ENCODE results near the gene CLIC3. TPM values are rescaled to one million over a fixed set of nuclear protein-coding genes. Genes with fewer than 3 reads are reported as not detected.

Gene CLIC3
- total and polyA plus RNA-seq, 4 donors: 0.35 to 6.4 (median 2.0) TPM

- Histone ChIP-seq H3K27me3 (ENCODE audit: control insufficient read depth, insufficient read depth, low read length) (no peaks in the 10 kb centered on the region), H3K36me3 (ENCODE audit: control insufficient read depth, insufficient read depth, low read length) (peaks cover 98% of the 10 kb centered on the region), H3K27ac (ENCODE audit: low read depth, low read length) (no peak overlapping the region), H3K4me1 (ENCODE audit: control insufficient read depth, insufficient read depth, low read length) (peaks cover 5% of the 10 kb centered on the region), H3K4me3 (ENCODE audit: low read depth, low read length) (no peak overlapping the region), H3K9me3 (ENCODE audit: control insufficient read depth, insufficient read depth, low read length) (no peaks in the 10 kb centered on the region)
- no peak for DNase-seq (ENCODE audit: low read depth in 4 of 6, low spot score in 6 of 6)
- WGBS (ENCODE audit: insufficient coverage): 96% methylated on average over 36 of the region's 45 CpGs
Measured at GRCh38 chr9:137017791-137018497, 21.6 kb upstream of the CLIC3 start.

GRCh38 chr9:137017071-137017470 lies 20.7 kb upstream of the CLIC3 start:
- WGBS (ENCODE audit: insufficient coverage): 98% methylated on average over 28 of the region's 28 CpGs

GRCh38 chr9:137016436-137016835 lies 20.1 kb upstream of the CLIC3 start:
- 94% methylated on average over 14 of the region's 16 CpGs for WGBS (ENCODE audit: insufficient coverage)
- H3K4me1 ChIP-seq (ENCODE audit: control insufficient read depth, insufficient read depth, low read length): no peaks in the 10 kb centered on the region
- peaks cover 98% of the 10 kb centered on the region for H3K36me3 ChIP-seq (ENCODE audit: control insufficient read depth, insufficient read depth, low read length)
- H3K4me3 ChIP-seq (ENCODE audit: low read depth, low read length): no peak overlapping the region
- H3K27me3 ChIP-seq (ENCODE audit: control insufficient read depth, insufficient read depth, low read length): no peaks in the 10 kb centered on the region
- DNase-seq (ENCODE audit: low read depth in 4 of 6, low spot score in 6 of 6): no peak
- no peaks in the 10 kb centered on the region for H3K9me3 ChIP-seq (ENCODE audit: control insufficient read depth, insufficient read depth, low read length)
- H3K27ac ChIP-seq (ENCODE audit: low read depth, low read length): no peak overlapping the region

More at GRCh38 chr9:137017071-137017470, 20.7 kb upstream of the CLIC3 start:
- Histone ChIP-seq H3K4me3 (ENCODE audit: low read depth, low read length) (no peak overlapping the region), H3K27me3 (ENCODE audit: control insufficient read depth, insufficient read depth, low read length) (no peaks in the 10 kb centered on the region), H3K4me1 (ENCODE audit: control insufficient read depth, insufficient read depth, low read length) (no peaks in the 10 kb centered on the region), H3K9me3 (ENCODE audit: control insufficient read depth, insufficient read depth, low read length) (no peaks in the 10 kb centered on the region), H3K36me3 (ENCODE audit: control insufficient read depth, insufficient read depth, low read length) (peaks cover 98% of the 10 kb centered on the region), H3K27ac (ENCODE audit: low read depth, low read length) (no peak overlapping the region)
- no peak for DNase-seq (ENCODE audit: low read depth in 4 of 6, low spot score in 6 of 6)

GRCh38 chr9:137015976-137016375 lies 19.6 kb upstream of the CLIC3 start:
- H3K9me3 ChIP-seq (ENCODE audit: control insufficient read depth, insufficient read depth, low read length): no peaks in the 10 kb centered on the region
- no peak overlapping the region for H3K4me3 ChIP-seq (ENCODE audit: low read depth, low read length)
- no peaks in the 10 kb centered on the region for H3K4me1 ChIP-seq (ENCODE audit: control insufficient read depth, insufficient read depth, low read length)
- WGBS (ENCODE audit: insufficient coverage): 96% methylated on average over 20 of the region's 21 CpGs
- peaks cover 98% of the 10 kb centered on the region for H3K36me3 ChIP-seq (ENCODE audit: control insufficient read depth, insufficient read depth, low read length)
- no peak for DNase-seq (ENCODE audit: low read depth in 4 of 6, low spot score in 6 of 6)
- no peak overlapping the region for H3K27ac ChIP-seq (ENCODE audit: low read depth, low read length)
- no peaks in the 10 kb centered on the region for H3K27me3 ChIP-seq (ENCODE audit: control insufficient read depth, insufficient read depth, low read length)

GRCh38 chr9:137015540-137015930 lies 19.2 kb upstream of the CLIC3 start:
- no peaks in the 10 kb centered on the region for H3K4me1 ChIP-seq (ENCODE audit: control insufficient read depth, insufficient read depth, low read length)
- H3K4me3 ChIP-seq (ENCODE audit: low read depth, low read length): no peak overlapping the region
- H3K27ac ChIP-seq (ENCODE audit: low read depth, low read length): no peak overlapping the region
- 96% methylated on average over 24 of the region's 25 CpGs for WGBS (ENCODE audit: insufficient coverage)
- no peaks in the 10 kb centered on the region for H3K27me3 ChIP-seq (ENCODE audit: control insufficient read depth, insufficient read depth, low read length)
- no peak for DNase-seq (ENCODE audit: low read depth in 4 of 6, low spot score in 6 of 6)
- peaks cover 98% of the 10 kb centered on the region for H3K36me3 ChIP-seq (ENCODE audit: control insufficient read depth, insufficient read depth, low read length)
- no peaks in the 10 kb centered on the region for H3K9me3 ChIP-seq (ENCODE audit: control insufficient read depth, insufficient read depth, low read length)

- 97% methylated on average over 35 of the region's 36 CpGs for WGBS (ENCODE audit: insufficient coverage)
- DNase-seq (ENCODE audit: low read depth in 4 of 6, low spot score in 6 of 6): no peak
- Histone ChIP-seq H3K36me3 (ENCODE audit: control insufficient read depth, insufficient read depth, low read length) (peaks cover 98% of the 10 kb centered on the region), H3K4me3 (ENCODE audit: low read depth, low read length) (no peak overlapping the region), H3K9me3 (ENCODE audit: control insufficient read depth, insufficient read depth, low read length) (no peaks in the 10 kb centered on the region), H3K27ac (ENCODE audit: low read depth, low read length) (no peak overlapping the region), H3K4me1 (ENCODE audit: control insufficient read depth, insufficient read depth, low read length) (no peaks in the 10 kb centered on the region), H3K27me3 (ENCODE audit: control insufficient read depth, insufficient read depth, low read length) (no peaks in the 10 kb centered on the region)
Measured at GRCh38 chr9:137014776-137015539, 18.6 kb upstream of the CLIC3 start.

- H3K27ac ChIP-seq (ENCODE audit: low read depth, low read length): no peak overlapping the region
- no peaks in the 10 kb centered on the region for H3K27me3 ChIP-seq (ENCODE audit: control insufficient read depth, insufficient read depth, low read length)
- no peaks in the 10 kb centered on the region for H3K4me1 ChIP-seq (ENCODE audit: control insufficient read depth, insufficient read depth, low read length)
- no peak overlapping the region for H3K4me3 ChIP-seq (ENCODE audit: low read depth, low read length)
- no peaks in the 10 kb centered on the region for H3K9me3 ChIP-seq (ENCODE audit: control insufficient read depth, insufficient read depth, low read length)
- DNase-seq (ENCODE audit: low read depth in 4 of 6, low spot score in 6 of 6): no peak
- peaks cover 98% of the 10 kb centered on the region for H3K36me3 ChIP-seq (ENCODE audit: control insufficient read depth, insufficient read depth, low read length)
- WGBS (ENCODE audit: insufficient coverage): 91% methylated on average over 23 of the region's 23 CpGs
Measured at GRCh38 chr9:137014166-137014565, 17.8 kb upstream of the CLIC3 start.

- 94% methylated on average over 19 of the region's 20 CpGs for WGBS (ENCODE audit: insufficient coverage)
- Histone ChIP-seq H3K36me3 (ENCODE audit: control insufficient read depth, insufficient read depth, low read length) (peaks cover 96% of the 10 kb centered on the region), H3K27ac (ENCODE audit: low read depth, low read length) (no peak overlapping the region), H3K27me3 (ENCODE audit: control insufficient read depth, insufficient read depth, low read length) (no peaks in the 10 kb centered on the region), H3K9me3 (ENCODE audit: control insufficient read depth, insufficient read depth, low read length) (no peaks in the 10 kb centered on the region), H3K4me3 (ENCODE audit: low read depth, low read length) (no peak overlapping the region), H3K4me1 (ENCODE audit: control insufficient read depth, insufficient read depth, low read length) (no peaks in the 10 kb centered on the region)
- DNase-seq (ENCODE audit: low read depth in 4 of 6, low spot score in 6 of 6): no peak
Measured at GRCh38 chr9:137013571-137013940, 17.2 kb upstream of the CLIC3 start.

- H3K27me3 ChIP-seq (ENCODE audit: control insufficient read depth, insufficient read depth, low read length): no peaks in the 10 kb centered on the region
- 80% methylated on average over 47 of the region's 67 CpGs for WGBS (ENCODE audit: insufficient coverage)
- H3K9me3 ChIP-seq (ENCODE audit: control insufficient read depth, insufficient read depth, low read length): no peaks in the 10 kb centered on the region
- H3K36me3 ChIP-seq (ENCODE audit: control insufficient read depth, insufficient read depth, low read length): peaks cover 98% of the 10 kb centered on the region
- DNase-seq (ENCODE audit: low read depth in 4 of 6, low spot score in 6 of 6): no peak
- H3K4me1 ChIP-seq (ENCODE audit: control insufficient read depth, insufficient read depth, low read length): peaks cover 1% of the 10 kb centered on the region
- no peak overlapping the region for H3K27ac ChIP-seq (ENCODE audit: low read depth, low read length)
- no peak overlapping the region for H3K4me3 ChIP-seq (ENCODE audit: low read depth, low read length)
Measured at GRCh38 chr9:137012694-137013570, 16.6 kb upstream of the CLIC3 start.
